WTC11 (cell line): ENCODE measurements around the gene IRF2BP1. TPM values are rescaled to one million over a fixed set of nuclear protein-coding genes. Genes with fewer than 3 reads are reported as not detected.

Source experiments
- E2F4 ChIP-seq: sonication (generic); formaldehyde crosslinking; IDR thresholded peaks from 2 replicates; pipeline ENCODE4 v1.8.1; 2022; ENCODE audit warnings: low read depth, mild to moderate bottlenecking, moderate library complexity, missing genetic modification reagents, borderline replicate concordance
- E2F5 ChIP-seq: sonication (generic); formaldehyde crosslinking; IDR thresholded peaks from 2 replicates; pipeline ENCODE4 v1.8.1; 2022; ENCODE audit warnings: mild to moderate bottlenecking, moderate library complexity, missing genetic modification reagents
- ERG ChIP-seq: fragments of 250-450 bp; sonication (Bioruptor Pico); IDR thresholded peaks from 2 replicates; pipeline ENCODE4 v1.8.0; 2021; ENCODE audit warnings: mild to moderate bottlenecking
- HMGXB4 ChIP-seq: sonication (generic); formaldehyde crosslinking; IDR thresholded peaks from 2 replicates; pipeline ENCODE4 v1.8.1; 2023; ENCODE audit warnings: mild to moderate bottlenecking, moderate library complexity, missing genetic modification reagents
- JAZF1 ChIP-seq: fragments of 250-450 bp; sonication (Bioruptor Pico); IDR thresholded peaks from 2 replicates; pipeline ENCODE4 v1.9.0; 2021; ENCODE audit warnings: moderate library complexity, mild to moderate bottlenecking, inconsistent platforms
- PRDM15 ChIP-seq: sonication (generic); formaldehyde crosslinking; IDR thresholded peaks from 2 replicates; pipeline ENCODE4 v1.8.0; 2022; ENCODE audit warnings: missing genetic modification reagents
- RORB ChIP-seq: fragments of 250-450 bp; sonication (Bioruptor Pico); IDR thresholded peaks from 2 replicates; pipeline ENCODE4 v1.9.0; 2021; ENCODE audit warnings: mild to moderate bottlenecking
- STAT6 ChIP-seq: sonication (generic); formaldehyde crosslinking; conservative IDR thresholded peaks from 2 replicates; pipeline ENCODE4 v1.8.1; 2023; ENCODE audit warnings: mild to moderate bottlenecking, low read depth, missing genetic modification reagents, moderate library complexity
- TCF7 ChIP-seq: sonication (generic); formaldehyde crosslinking; IDR thresholded peaks from 2 replicates; pipeline ENCODE4 v1.8.0; 2022; ENCODE audit warnings: mild to moderate bottlenecking, low read depth, missing genetic modification reagents, moderate library complexity
- TP53 ChIP-seq: sonication (generic); formaldehyde crosslinking; IDR thresholded peaks from 2 replicates; pipeline ENCODE4 v1.8.1; 2023; ENCODE audit warnings: mild to moderate bottlenecking, missing genetic modification reagents
- ZNF138 ChIP-seq: sonication (generic); formaldehyde crosslinking; conservative IDR thresholded peaks from 2 replicates; pipeline ENCODE4 v1.8.1; 2022; ENCODE audit warnings: mild to moderate bottlenecking, moderate library complexity, missing genetic modification reagents
- ZNF317 ChIP-seq: sonication (generic); formaldehyde crosslinking; IDR thresholded peaks from 2 replicates; pipeline ENCODE4 v1.8.1; 2023; ENCODE audit warnings: low read depth, mild to moderate bottlenecking, moderate library complexity, missing genetic modification reagents, borderline replicate concordance
- ZNF396 ChIP-seq: fragments of 250-450 bp; sonication (Bioruptor Pico); IDR thresholded peaks from 2 replicates; pipeline ENCODE4 v1.8.0; 2021; ENCODE audit warnings: mild to moderate bottlenecking, moderate library complexity, borderline replicate concordance
- total RNA-seq: library from RNA; stranded (reverse); gene quantifications from 3 replicates; pipeline ENCODE4 v1.2.3, GENCODE V29; 2021

Gene IRF2BP1
- total RNA-seq, 1 experiment from 2014 or later = 30.3 TPM

- no peak; the same call in 1 of the 2 replicates for TF ChIP-seq E2F5 (CRISPR knock-in tag)
- no peak for TF ChIP-seq ERG
- no peak for TF ChIP-seq RORB (CRISPR knock-in tag)
- TF ChIP-seq JAZF1 (CRISPR knock-in tag) = no peak
- TF ChIP-seq E2F4 (CRISPR knock-in tag) = no peak
- 0 out of 2 replicates have a peak, but pooled peaks have one; percentile 19 for TF ChIP-seq HMGXB4 (CRISPR knock-in tag)
- TF ChIP-seq ZNF138 (CRISPR knock-in tag) = no peak
- TF ChIP-seq TCF7 = no peak
- TF ChIP-seq ZNF317 (CRISPR knock-in tag) = no peak
- TF ChIP-seq TP53 (CRISPR knock-in tag) = no peak
- peak; percentile 41; the same call in 1 of the 2 replicates for TF ChIP-seq PRDM15 (CRISPR knock-in tag)
- no peak for TF ChIP-seq ZNF396 (CRISPR knock-in tag)
- no peak for TF ChIP-seq STAT6
Measured at GRCh38 chr19:45901432-45901911, 15.5 kb upstream of the IRF2BP1 start (continued).
